Mesothelial cell of epicardium (in vitro differentiated cells): Measurements from ENCODE around the gene TUBAL3. TPM values are rescaled to one million over a fixed set of nuclear protein-coding genes. Genes with fewer than 3 reads are reported as not detected.
A peak's percentile ranks its signal among the peaks of the same experiment; 100 is the strongest.

Experiments used
- DNase-seq, 2 experiments: peaks; one replicate each; pipeline ENCODE4 v3.0.0; 2021; ENCODE audit warnings: low spot score in 2 of 2; ENCODE audit not compliant: unreplicated experiment in 2 of 2
- H3K27ac Mint-ChIP-seq: 2 replicates; pipeline ENCODE4 v1.8.0; 2021; ENCODE audit warnings: mixed read lengths
- H3K27me3 Mint-ChIP-seq: 2 replicates; pipeline ENCODE4 v1.8.0; 2021; ENCODE audit warnings: low read depth, mixed read lengths
- H3K36me3 Mint-ChIP-seq: 2 replicates; pipeline ENCODE4 v1.8.0; 2021; ENCODE audit warnings: mixed read lengths
- H3K4me1 Mint-ChIP-seq: 2 replicates; pipeline ENCODE4 v1.8.0; 2021; ENCODE audit warnings: mixed read lengths
- H3K4me3 Mint-ChIP-seq: 2 replicates; pipeline ENCODE4 v1.8.0; 2021; ENCODE audit warnings: mild to moderate bottlenecking, moderate library complexity, mixed read lengths
- H3K9me3 Mint-ChIP-seq: 2 replicates; pipeline ENCODE4 v1.8.0; 2021; ENCODE audit warnings: mixed read lengths
- CTCF ChIP-seq: fragments of 200-600 bp; sonication (generic); IDR thresholded peaks from one replicate; pipeline ENCODE4 v1.5.0; 2021; ENCODE audit warnings: antibody characterized with exemption; ENCODE audit not compliant: unreplicated experiment
- total RNA-seq: library from RNA; stranded (reverse); gene quantifications from 3 replicates; pipeline ENCODE4 v1.2.1, GENCODE V29; 2021

TUBAL3 gene
- total RNA-seq, 1 donor from 2014 or later = 0.11 TPM

- H3K27ac Mint-ChIP-seq = no peak overlapping the region
- peaks cover 10% of the 10 kb centered on the region for H3K36me3 Mint-ChIP-seq
These were observed 30.7 kb upstream of the TUBAL3 start for GRCh38 chr10:5435328-5435727.

GRCh38 chr10:5434017-5434753 is 29.6 kb upstream of the TUBAL3 start:
- Mint-ChIP-seq H3K9me3 (peaks cover 10% of the 10 kb centered on the region), H3K4me1 (peaks cover 20% of the 10 kb centered on the region), H3K36me3 (peaks cover 12% of the 10 kb centered on the region), H3K27ac (peak overlapping the region; percentile 71), H3K27me3 (no peaks in the 10 kb centered on the region), H3K4me3 (no peak overlapping the region)
- no peak for DNase-seq
- peak; percentile 50 for TF ChIP-seq CTCF

More at GRCh38 chr10:5435328-5435727, 30.7 kb upstream of the TUBAL3 start:
- H3K27me3 Mint-ChIP-seq = no peaks in the 10 kb centered on the region
- H3K4me1 Mint-ChIP-seq = peaks cover 18% of the 10 kb centered on the region
- H3K4me3 Mint-ChIP-seq = no peak overlapping the region
- DNase-seq = no peak
- TF ChIP-seq CTCF = no peak
- H3K9me3 Mint-ChIP-seq = peaks cover 10% of the 10 kb centered on the region

GRCh38 chr10:5433182-5433581 is 28.6 kb upstream of the TUBAL3 start:
- Mint-ChIP-seq H3K27ac (no peak overlapping the region), H3K9me3 (peaks cover 10% of the 10 kb centered on the region), H3K4me3 (no peak overlapping the region), H3K36me3 (peaks cover 13% of the 10 kb centered on the region), H3K27me3 (no peaks in the 10 kb centered on the region), H3K4me1 (peaks cover 24% of the 10 kb centered on the region)
- no peak for TF ChIP-seq CTCF
- no peak for DNase-seq

GRCh38 chr10:5428133-5428532 is 23.5 kb upstream of the TUBAL3 start:
- H3K27ac Mint-ChIP-seq = peak overlapping the region; percentile 72
- H3K4me3 Mint-ChIP-seq = no peak overlapping the region
- TF ChIP-seq CTCF = no peak
- peaks cover 29% of the 10 kb centered on the region for H3K4me1 Mint-ChIP-seq
- H3K9me3 Mint-ChIP-seq = peaks cover 12% of the 10 kb centered on the region
- no peaks in the 10 kb centered on the region for H3K27me3 Mint-ChIP-seq
- H3K36me3 Mint-ChIP-seq = peaks cover 13% of the 10 kb centered on the region
- no peak for DNase-seq

GRCh38 chr10:5424751-5425150 is 20.1 kb upstream of the TUBAL3 start:
- TF ChIP-seq CTCF = no peak
- peaks cover 11% of the 10 kb centered on the region for H3K36me3 Mint-ChIP-seq
- DNase-seq = no peak
- H3K27me3 Mint-ChIP-seq = no peaks in the 10 kb centered on the region
- H3K4me1 Mint-ChIP-seq = peaks cover 26% of the 10 kb centered on the region
- no peak overlapping the region for H3K4me3 Mint-ChIP-seq
- H3K27ac Mint-ChIP-seq = peak overlapping the region; percentile 38
- H3K9me3 Mint-ChIP-seq = peaks cover 10% of the 10 kb centered on the region
